H1 (cell line): Measurements from ENCODE around the gene CC2D2A. TPM values are rescaled to one million over a fixed set of nuclear protein-coding genes. Genes with fewer than 3 reads are reported as not detected.

ENCODE experiments used
- CTCF ChIA-PET: fragments of 300-600 bp; sonication (Branson Sonifier 250); formaldehyde crosslinking; loops from one replicate; lab custom pipeline; 2021; ENCODE audit not compliant: partially characterized antibody; lab: Charles Lee
- POLR2A ChIA-PET: fragments of 300-600 bp; sonication (Branson Sonifier 250); formaldehyde crosslinking; loops from one replicate; lab custom pipeline; 2021; ENCODE audit warnings: inconsistent platforms; ENCODE audit not compliant: partially characterized antibody; lab: Charles Lee
- DNase-seq, 2 experiments: peaks; one replicate each; pipeline versions ENCODE4 v3.0.0 to v3.0.0-alpha.2; 2010 to 2022; ENCODE audit warnings: low spot score in 2 of 2, low read depth in 1 of 2, mixed read lengths in 1 of 2
- FAIRE-seq: peaks from 2 replicates; lab custom pipeline; 2011; peaks lifted over from hg19 to GRCh38; lab: Jason Lieb, UNC
- H2AFZ ChIP-seq: 2 replicates; pipeline ENCODE4 v1.8.1; 2012; ENCODE audit warnings: low read length, inconsistent platforms
- H2AK5ac ChIP-seq: 2 replicates; pipeline ENCODE4 v1.6.1; 2013; ENCODE audit warnings: low read depth, low read length
- H2BK120ac ChIP-seq: replicated peaks from 2 replicates; pipeline ENCODE3; 2013; ENCODE audit warnings: low read depth, low read length, inconsistent platforms
- H2BK12ac ChIP-seq: 2 replicates; pipeline ENCODE4 v1.6.1; 2013; ENCODE audit warnings: low read depth, low read length
- H2BK15ac ChIP-seq: 2 replicates; pipeline ENCODE4 v1.6.1; 2013; ENCODE audit warnings: low read length
- H2BK20ac ChIP-seq: 2 replicates; pipeline ENCODE4 v1.6.1; 2013; ENCODE audit warnings: low read length
- H2BK5ac ChIP-seq: 2 replicates; pipeline ENCODE4 v1.6.1; 2013; ENCODE audit warnings: low read depth, low read length
- H3K14ac ChIP-seq: 2 replicates; pipeline ENCODE4 v1.6.1; 2013; ENCODE audit warnings: inconsistent platforms; ENCODE audit not compliant: insufficient read length
- H3K18ac ChIP-seq: 2 replicates; pipeline ENCODE4 v1.6.1; 2013; ENCODE audit warnings: low read length; ENCODE audit errors: extremely low read depth
- H3K23ac ChIP-seq: 2 replicates; pipeline ENCODE4 v1.6.1; 2013; ENCODE audit warnings: inconsistent platforms; ENCODE audit not compliant: insufficient read length
- H3K23me2 ChIP-seq: 2 replicates; pipeline ENCODE4 v1.6.1; 2013; ENCODE audit warnings: low read depth, low read length
- H3K27ac ChIP-seq: 2 replicates; pipeline ENCODE4 v1.6.1; 2011; ENCODE audit warnings: low read depth, low read length, inconsistent platforms
- H3K27me3 ChIP-seq, 4 experiments: replicated peaks in 1 of 4; 1 replicate in 1 of 4; 2 replicates in 3 of 4; pipeline versions ENCODE4 v1.6.1 to v1.8.1; 2011 to 2013; ENCODE audit warnings: low read length in 3 of 4, mild to moderate bottlenecking in 3 of 4, inconsistent platforms in 2 of 4, mixed read lengths in 2 of 4, moderate library complexity in 1 of 4; ENCODE audit not compliant: control insufficient read depth in 3 of 4, insufficient read depth in 3 of 4; ENCODE audit errors: extremely low read depth in 1 of 4
- H3K36me3 ChIP-seq, 4 experiments: 2 replicates each; pipeline versions ENCODE4 v1.6.1 to v1.8.1; 2011 to 2013; ENCODE audit warnings: mild to moderate bottlenecking in 4 of 4, low read length in 3 of 4, moderate library complexity in 2 of 4, control low read depth in 1 of 4, inconsistent platforms in 1 of 4; ENCODE audit not compliant: insufficient read depth in 4 of 4, control insufficient read depth in 2 of 4
- H3K4ac ChIP-seq: replicated peaks from 2 replicates; pipeline ENCODE3; 2013; ENCODE audit warnings: low read length, low read depth, mixed read lengths, inconsistent platforms; ENCODE audit not compliant: insufficient read length
- H3K4me1 ChIP-seq, 4 experiments: replicated peaks in 1 of 4; 1 replicate in 1 of 4; 2 replicates in 3 of 4; pipeline versions ENCODE4 v1.6.1 to v1.8.1; 2011 to 2013; ENCODE audit warnings: low read length in 3 of 4, inconsistent platforms in 2 of 4, mixed read lengths in 1 of 4; ENCODE audit not compliant: insufficient read depth in 4 of 4, control insufficient read depth in 3 of 4
- H3K4me2 ChIP-seq, 2 experiments: 2 replicates each; pipeline versions ENCODE4 v1.6.1 to v1.8.1; 2011 to 2013; ENCODE audit warnings: low read depth in 2 of 2, low read length in 2 of 2, control low read depth in 1 of 2, inconsistent platforms in 1 of 2, mild to moderate bottlenecking in 1 of 2; ENCODE audit not compliant: insufficient read depth in 1 of 2
- H3K4me3 ChIP-seq, 4 experiments: fragments of 200-600, 300-600 bp in 1 of 4; sonication (generic), shearing (Covaris generic), sonication (Bioruptor Twin) in 1 of 4; 2 replicates each; pipeline versions ENCODE4 v1.5.1 to v1.8.1; 2011 to 2016; ENCODE audit warnings: low read length in 4 of 4, low read depth in 3 of 4, control low read depth in 2 of 4, inconsistent platforms in 2 of 4, mild to moderate bottlenecking in 2 of 4, mixed read lengths in 1 of 4, moderate library complexity in 1 of 4; ENCODE audit not compliant: insufficient read depth in 2 of 4; ENCODE audit errors: extremely low read depth in 1 of 4
- H3K56ac ChIP-seq: replicated peaks from 2 replicates; pipeline ENCODE3; 2013; ENCODE audit warnings: low read depth, mild to moderate bottlenecking, mixed read lengths, low read length, inconsistent platforms; ENCODE audit not compliant: insufficient read length
- H3K79me1 ChIP-seq: 2 replicates; pipeline ENCODE4 v1.6.1; 2013; ENCODE audit warnings: low read depth, low read length, control low read depth
- H3K79me2 ChIP-seq, 2 experiments: 2 replicates each; pipeline versions ENCODE4 v1.6.1 to v1.8.1; 2012 to 2013; ENCODE audit warnings: low read length in 2 of 2, mild to moderate bottlenecking in 2 of 2, inconsistent platforms in 1 of 2; ENCODE audit not compliant: insufficient read depth in 2 of 2, control insufficient read depth in 1 of 2
- H3K9ac ChIP-seq, 4 experiments: replicated peaks in 1 of 4; 1 replicate in 1 of 4; 2 replicates in 3 of 4; pipeline versions ENCODE4 v1.6.1 to v1.8.1; 2011 to 2013; ENCODE audit warnings: low read depth in 3 of 4, low read length in 3 of 4, control low read depth in 2 of 4, mild to moderate bottlenecking in 2 of 4, moderate library complexity in 2 of 4, inconsistent platforms in 1 of 4; ENCODE audit errors: extremely low read depth in 1 of 4
- H3K9me3 ChIP-seq, 2 experiments: 2 replicates each; pipeline versions ENCODE4 v1.6.1 to v1.8.1; 2012 to 2013; ENCODE audit warnings: mild to moderate bottlenecking in 2 of 2, moderate library complexity in 2 of 2, control low read depth in 1 of 2, inconsistent platforms in 1 of 2, low read depth in 1 of 2, low read length in 1 of 2, mixed read lengths in 1 of 2; ENCODE audit not compliant: insufficient read depth in 2 of 2
- H4K20me1 ChIP-seq, 2 experiments: replicated peaks in 1 of 2; 2 replicates each; pipeline versions ENCODE3 to v1.8.1; 2011 to 2013; ENCODE audit warnings: inconsistent platforms in 2 of 2, low read length in 2 of 2, mild to moderate bottlenecking in 1 of 2; ENCODE audit not compliant: insufficient read depth in 2 of 2, control insufficient read depth in 1 of 2
- H4K5ac ChIP-seq: 2 replicates; pipeline ENCODE4 v1.6.1; 2013; ENCODE audit warnings: low read length, low read depth, mixed read lengths, inconsistent platforms; ENCODE audit not compliant: insufficient read length
- H4K8ac ChIP-seq: 2 replicates; pipeline ENCODE4 v1.8.0; 2013; ENCODE audit warnings: mild to moderate bottlenecking, moderate library complexity, low read length, inconsistent platforms; ENCODE audit not compliant: insufficient read depth; ENCODE audit errors: extremely low read depth
- H4K91ac ChIP-seq: replicated peaks from 2 replicates; pipeline ENCODE3; 2013; ENCODE audit warnings: low read length, mixed read lengths, inconsistent platforms; ENCODE audit not compliant: insufficient read length
- CREB1 ChIP-seq: IDR thresholded peaks from 2 replicates; pipeline ENCODE4 v1.6.1; 2012; ENCODE audit warnings: inconsistent platforms
- EGR1 ChIP-seq: IDR thresholded peaks from 2 replicates; pipeline ENCODE4 v1.6.1; 2011; ENCODE audit warnings: low read depth, low read length, borderline replicate concordance
- FOSL1 ChIP-seq: IDR thresholded peaks from 2 replicates; pipeline ENCODE4 v1.6.1; 2011; ENCODE audit warnings: mild to moderate bottlenecking, low read depth, low read length, moderate library complexity; ENCODE audit not compliant: insufficient read depth
- JUND ChIP-seq: IDR thresholded peaks from 2 replicates; pipeline ENCODE4 v1.6.1; 2011; ENCODE audit warnings: mild to moderate bottlenecking, improper control_type of control experiment, low read length
- NRF1 ChIP-seq: IDR thresholded peaks from 2 replicates; pipeline ENCODE4 v1.6.1; 2011; ENCODE audit warnings: mild to moderate bottlenecking, low read depth, low read length, improper control_type of control experiment
- PHF8 ChIP-seq: fragments of 200-600 bp; sonication (generic); conservative IDR thresholded peaks from 2 replicates; pipeline ENCODE4 v1.7.1; 2012; ENCODE audit warnings: low read depth, mild to moderate bottlenecking, inconsistent platforms, low read length, moderate library complexity
- SIRT6 ChIP-seq: IDR thresholded peaks from one replicate; pipeline ENCODE4 v1.7.1; 2012; ENCODE audit warnings: low read length, inconsistent platforms
- TAF1 ChIP-seq: IDR thresholded peaks from 2 replicates; pipeline ENCODE4 v1.6.1; 2011; ENCODE audit warnings: mild to moderate bottlenecking, low read depth, low read length
- YY1 ChIP-seq: IDR thresholded peaks from 2 replicates; pipeline ENCODE4 v1.6.1; 2011; ENCODE audit warnings: low read depth, mild to moderate bottlenecking, low read length
- WGBS, 2 experiments: shearing (Covaris generic) in 1 of 2; methylation state at CpG; one replicate each; pipeline versions ENCODE4 v1.1.6 to v1.1.7; 2013 to 2015; ENCODE audit warnings: low lambda C conversion rate in 2 of 2, mixed read lengths in 2 of 2, inconsistent platforms in 1 of 2, low coverage in 1 of 2, missing lambda C conversion rate in 1 of 2; ENCODE audit not compliant: insufficient replicate concordance in 2 of 2, insufficient coverage in 1 of 2, insufficient read length in 1 of 2; ENCODE audit errors: extremely low coverage in 1 of 2, missing lambda C conversion rate in 1 of 2; 5-methylcytosine and 5-hydroxymethylcytosine counted together
- polyA plus RNA-seq, 7 experiments: library from polyadenylated mRNA; depleted of rRNA in 3 of 7; stranded (reverse) in 5 of 7; unstranded in 2 of 7; fragments of >200 nt in 5 of 7; fragments of 200-250 nt in 2 of 7; gene quantifications; 1 replicate in 5 of 7; 2 replicates in 1 of 7; 4 replicates in 1 of 7; pipeline versions ENCODE4 v1.2.1 to v1.2.3, GENCODE V29; 2011 to 2013; ENCODE audit warnings: missing spikeins in 2 of 7, mixed read lengths in 2 of 7
- total RNA-seq: library from RNA; stranded (reverse); fragmentation: NEBNext Ultra II Directional; extraction: Animal tissue kit (Norgen Biotek cat#: 25700); gene quantifications from 2 replicates; pipeline ENCODE4 v1.2.1, GENCODE V29; 2021
- TF ChIP-seq, protein P1 (sequence below): IDR thresholded peaks from 2 replicates; pipeline ENCODE4 v1.6.1; 2011; ENCODE audit warnings: low read depth, mild to moderate bottlenecking, low read length; ENCODE audit not compliant: insufficient read depth

CC2D2A gene
- total and polyA plus RNA-seq, 2 of the 8 experiments (the other 6 are each of a cell fraction or from before 2014, with no cell fraction given): 11.0 to 12.2 TPM

GRCh38 chr4:15507679-15508078 lies 38.0 kb downstream of the CC2D2A start:
- FAIRE-seq (no peak), DNase-seq (no peak)
- H2AK5ac ChIP-seq: no peak overlapping the region
- H3K27ac ChIP-seq: no peak overlapping the region
- no peaks in the 10 kb centered on the region for H3K4me1 ChIP-seq
- no peak overlapping the region for H4K8ac ChIP-seq
- no peak overlapping the region for H2BK5ac ChIP-seq
- H3K4ac ChIP-seq: no peak overlapping the region
- no peak overlapping the region for H3K4me3 ChIP-seq
- ChIA-PET CTCF (interaction anchor here (1.7 kb wide), 1 partner anchor 28 kb away, joined by 5 read pairs; no protein-coding TSS in a partner anchor), POLR2A (no interaction called here)
- no peaks in the 10 kb centered on the region for H3K23me2 ChIP-seq
- no peaks in the 10 kb centered on the region for H3K27me3 ChIP-seq
- H3K56ac ChIP-seq: no peak overlapping the region
- H3K79me2 ChIP-seq: no peaks in the 10 kb centered on the region
- no peaks in the 10 kb centered on the region for H4K20me1 ChIP-seq
- no peak overlapping the region for H3K14ac ChIP-seq
- WGBS, 2 experiments: 84% methylated on average over 4 of the region's 4 CpGs; no CpG with 5 or more reads in 1 of the 2 experiments
- H3K9ac ChIP-seq: no peak overlapping the region
- H3K79me1 ChIP-seq: no peaks in the 10 kb centered on the region
- no peak overlapping the region for H4K91ac ChIP-seq
- H3K36me3 ChIP-seq: peaks cover 0 to 5% (median 0%) of the 10 kb centered on the region in 4 experiments; a peak in 1 of 8 replicates
- H2AFZ ChIP-seq: no peak overlapping the region
- no peak overlapping the region for H2BK120ac ChIP-seq
- H3K4me2 ChIP-seq: no peak overlapping the region
- H2BK12ac ChIP-seq: no peak overlapping the region
- H3K23ac ChIP-seq: no peak overlapping the region
- no peak overlapping the region for H2BK20ac ChIP-seq
- H4K5ac ChIP-seq: no peak overlapping the region
- H3K18ac ChIP-seq: no peak overlapping the region
- no peaks in the 10 kb centered on the region for H3K9me3 ChIP-seq
- H2BK15ac ChIP-seq: no peak overlapping the region
- TF ChIP-seq EGR1 (no peak), TAF1 (no peak), YY1 (no peak), PHF8 (no peak), CREB1 (no peak), NRF1 (no peak), FOSL1 (no peak), SIRT6 (no peak), JUND (no peak)
- TF ChIP-seq, protein P1, sequence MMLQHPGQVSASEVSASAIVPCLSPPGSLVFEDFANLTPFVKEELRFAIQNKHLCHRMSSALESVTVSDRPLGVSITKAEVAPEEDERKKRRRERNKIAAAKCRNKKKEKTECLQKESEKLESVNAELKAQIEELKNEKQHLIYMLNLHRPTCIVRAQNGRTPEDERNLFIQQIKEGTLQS: no peak
